HG02884 (cell line): ENCODE data around the gene LZIC.

Experiments used
- ATAC-seq: cut with Tn5 transposase; IDR thresholded peaks from one replicate; pipeline ENCODE4 v1.9.1; 2021; ENCODE audit warnings: mild to moderate bottlenecking, moderate library complexity; ENCODE audit not compliant: unreplicated experiment

The LZIC gene

DNA sequence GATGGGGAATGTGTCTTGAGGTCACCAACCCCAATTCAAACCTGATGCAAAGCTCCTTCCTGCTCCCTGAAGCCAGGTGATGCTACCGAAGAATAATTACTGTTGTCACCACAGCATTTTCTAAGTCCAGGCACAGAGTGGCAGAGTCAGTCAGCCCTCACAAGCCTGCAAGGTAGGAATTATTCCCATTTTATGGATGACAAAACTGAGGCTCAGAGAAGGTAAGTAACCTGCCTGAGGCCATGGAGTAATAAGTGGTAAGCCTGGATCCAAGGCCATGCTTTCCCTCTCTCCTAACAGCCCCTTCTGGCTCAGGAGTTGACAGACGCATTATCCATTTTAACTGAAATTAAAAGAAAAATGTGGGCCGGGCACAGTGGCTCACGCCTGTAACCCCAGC, 56.1 kb downstream of the LZIC start:
- no peak for ATAC-seq

DNA sequence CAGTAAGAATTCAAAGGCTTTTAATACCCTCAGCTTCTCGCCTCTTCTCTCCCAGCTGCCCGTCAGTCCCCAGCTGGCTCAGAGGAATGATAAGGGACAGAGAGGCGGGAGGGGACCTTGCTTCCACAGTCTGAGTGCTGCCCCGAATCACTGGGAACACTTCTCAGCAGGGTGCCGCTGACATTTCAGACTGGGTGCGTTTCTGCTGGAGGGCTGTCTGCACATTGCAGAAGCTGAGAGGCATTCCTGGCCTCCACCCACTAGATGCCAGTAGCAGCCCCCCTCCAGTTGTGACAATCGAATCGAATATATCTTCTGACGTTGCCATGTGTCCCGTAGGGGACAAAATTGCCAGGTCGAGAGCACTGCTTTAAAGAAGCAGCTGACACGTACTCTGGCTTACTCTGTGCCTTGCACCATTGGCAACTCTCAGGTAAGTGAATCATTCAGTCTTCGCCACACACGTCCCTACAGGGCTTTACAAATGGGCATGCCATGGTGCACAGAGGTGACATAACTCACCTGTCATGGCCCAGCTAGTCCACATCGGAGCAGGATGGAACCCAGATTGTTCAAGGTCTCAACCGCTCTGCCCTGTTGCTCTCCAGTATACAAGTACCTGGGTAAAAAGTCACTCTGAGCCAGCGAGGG, 57.0 kb downstream of the LZIC start:
- ATAC-seq, result no peak

DNA sequence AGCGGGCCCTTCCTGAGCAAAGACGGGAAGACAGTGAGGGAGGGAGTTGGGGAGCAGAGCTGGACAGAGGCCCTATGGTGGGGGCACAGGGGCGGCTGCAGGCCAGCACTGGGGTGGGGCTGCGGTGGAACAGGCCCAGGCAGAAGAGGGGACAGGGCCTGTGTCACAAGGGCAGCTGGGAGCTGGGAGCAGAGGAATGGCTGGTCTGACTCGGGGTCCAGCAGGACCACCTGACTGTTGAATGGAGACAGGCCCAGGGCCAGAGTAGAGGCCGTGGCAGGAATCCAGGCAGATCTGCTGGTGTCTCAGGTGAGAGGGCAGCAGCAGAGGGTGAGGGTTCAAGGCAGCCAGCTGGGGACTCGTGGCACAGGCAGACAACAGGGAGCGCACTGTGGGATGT, 58.4 kb downstream of the LZIC start:
- ATAC-seq, result no peak

DNA sequence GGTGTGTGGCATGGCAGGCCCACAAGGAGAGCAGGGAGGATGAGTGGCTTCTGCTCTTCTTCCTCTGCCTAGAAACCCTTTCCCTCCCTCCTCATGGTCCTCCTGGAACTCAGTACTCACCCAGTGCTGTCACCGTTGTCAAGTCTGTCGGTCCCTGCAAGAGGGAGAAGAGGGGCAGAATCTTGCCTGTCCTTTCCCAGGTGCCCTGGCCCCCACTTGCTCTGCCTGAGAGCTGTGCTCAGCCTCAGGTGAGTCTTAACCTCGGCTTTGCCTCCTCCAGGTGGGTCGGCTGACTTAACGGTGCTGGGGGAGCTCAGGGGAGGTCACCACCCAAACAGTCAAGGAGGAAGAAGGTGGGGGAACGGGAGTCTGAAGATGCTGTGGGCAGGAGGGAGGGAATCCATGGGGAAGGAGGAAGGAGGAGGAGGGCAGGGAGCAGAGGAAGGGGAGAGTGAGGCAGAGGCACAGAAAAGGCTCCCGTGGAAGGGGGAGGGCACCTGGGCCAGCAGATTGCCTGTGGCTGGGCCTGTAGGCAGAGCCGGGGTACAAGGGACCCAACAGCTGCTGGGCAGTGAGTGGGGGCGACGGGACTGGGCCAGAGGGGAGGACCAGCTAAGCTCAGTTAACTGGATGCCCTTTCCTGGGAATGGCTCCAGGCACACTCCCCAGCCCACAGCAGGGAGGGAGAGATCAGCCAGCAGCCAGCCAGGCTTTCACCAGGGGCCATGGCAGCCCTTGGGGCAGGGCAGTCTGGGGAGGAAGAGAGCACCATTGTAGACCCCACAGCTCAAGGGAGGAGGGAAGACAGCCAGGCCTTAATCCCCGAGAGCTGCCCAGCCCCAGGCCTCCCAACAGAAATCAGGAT, 59.4 kb downstream of the LZIC start:
- no peak for ATAC-seq

DNA sequence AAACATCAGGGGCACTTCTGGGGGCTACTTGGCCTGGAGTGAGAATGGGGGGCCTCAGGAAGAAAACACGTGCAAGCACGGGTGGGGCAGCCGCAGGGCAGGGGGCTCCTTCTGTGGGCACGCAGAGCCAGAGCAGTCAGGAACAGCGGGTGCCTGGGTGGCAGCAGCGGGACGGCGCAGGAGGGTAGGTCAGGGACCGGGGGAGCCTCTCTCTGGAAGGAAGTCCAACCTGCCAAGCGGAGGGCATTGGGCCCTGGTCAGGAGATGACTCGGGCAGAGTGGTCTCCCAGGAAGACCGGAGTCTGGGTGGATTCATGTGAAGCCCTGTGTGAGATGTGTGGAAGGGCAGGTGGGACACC, 60.3 kb downstream of the LZIC start:
- ATAC-seq, result no peak

DNA sequence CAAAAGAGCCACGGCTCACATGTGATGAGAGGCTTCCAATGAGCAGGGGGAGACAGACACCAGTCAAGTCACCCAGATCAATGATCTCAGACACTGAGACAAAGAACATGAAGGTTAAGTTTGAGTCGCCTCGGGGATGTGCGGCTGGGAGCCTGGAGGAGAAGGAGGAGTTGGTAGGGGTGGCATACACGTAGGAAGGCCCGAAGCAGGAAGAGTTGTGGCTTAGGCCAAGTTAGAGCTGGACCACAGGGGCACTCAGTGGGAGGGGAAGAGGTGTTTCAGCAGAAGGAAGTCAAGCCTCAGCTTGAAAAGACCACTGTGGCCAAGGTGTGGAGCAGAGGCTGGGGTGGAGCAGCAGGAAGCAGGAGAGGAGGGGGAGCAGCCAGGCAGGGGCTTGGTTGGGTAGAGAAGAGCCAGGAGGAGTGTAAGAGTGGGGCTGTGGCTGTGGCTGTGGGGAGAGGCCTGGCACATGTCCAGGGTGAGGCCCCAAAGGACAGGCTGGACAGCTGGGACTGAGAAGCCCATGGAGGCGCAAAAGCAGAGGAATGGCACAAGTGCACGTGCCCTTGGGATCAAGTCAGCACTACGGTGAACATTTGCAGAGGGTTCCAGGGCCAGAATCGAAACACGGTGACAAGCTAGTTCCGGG, 60.8 kb downstream of the LZIC start:
- ATAC-seq, result no peak

DNA sequence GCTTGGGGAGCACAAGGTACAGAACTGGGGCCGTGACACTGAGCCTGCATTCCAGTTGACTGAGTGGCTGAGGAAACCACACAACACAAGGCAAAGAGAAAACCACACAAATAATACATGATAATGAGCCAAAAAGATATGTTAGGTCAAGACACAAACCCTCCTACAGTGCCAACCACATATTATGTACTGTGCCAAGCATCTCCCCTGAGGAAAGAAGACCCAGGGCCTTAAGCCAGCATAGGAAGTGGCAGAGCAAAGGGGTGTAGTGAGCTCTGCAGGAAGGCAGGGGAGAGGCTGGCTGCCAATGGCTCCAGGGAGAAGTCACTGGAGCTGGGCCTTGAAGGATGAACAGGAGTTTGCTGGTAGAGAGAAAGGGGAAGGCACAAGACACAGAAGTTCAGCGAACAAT, 61.3 kb downstream of the LZIC start:
- ATAC-seq, result no peak
